CD4-positive, alpha-beta T cell (primary cell): Measurements from ENCODE around the gene GRK5. TPM values are rescaled to one million over a fixed set of nuclear protein-coding genes. Genes with fewer than 3 reads are reported as not detected.
A peak's percentile ranks its signal among the peaks of the same experiment; 100 is the strongest.

Source experiments
- ATAC-seq: fragments of 200-7000 bp; cut with Tn5 transposase; one replicate; pipeline ENCODE4 v1.10.0; 2022; ENCODE audit warnings: mild to moderate bottlenecking; ENCODE audit not compliant: poor library complexity
- CTCF ChIA-PET: fragments of 350-600 bp; sonication (Branson Sonifier 250); formaldehyde crosslinking; loops from one replicate; lab custom pipeline; 2021; ENCODE audit warnings: antibody characterized with exemption, inconsistent platforms; lab: Charles Lee
- POLR2A ChIA-PET: fragments of 350-600 bp; sonication (Branson Sonifier 250); formaldehyde crosslinking; loops from one replicate; lab custom pipeline; 2021; ENCODE audit warnings: antibody characterized with exemption, inconsistent platforms; lab: Charles Lee
- DNase-seq, 14 experiments: peaks; one replicate each; pipeline ENCODE4 v3.0.0-alpha.2; 2013 to 2020; ENCODE audit warnings: mixed read lengths in 2 of 14
- H3K27ac ChIP-seq, 2 donors: one replicate each; pipeline versions ENCODE4 v1.5.1 to v1.7.0; 2013; ENCODE audit warnings: low read length in 2 of 2, low read depth in 1 of 2, mild to moderate bottlenecking in 1 of 2
- H3K27me3 ChIP-seq, 2 experiments: 1 replicate in 1 of 2; 2 replicates in 1 of 2; pipeline versions ENCODE4 v1.6.1 to v1.7.0; 2013; ENCODE audit warnings: low read length in 2 of 2, control low read depth in 1 of 2, mild to moderate bottlenecking in 1 of 2, moderate library complexity in 1 of 2; ENCODE audit not compliant: insufficient read depth in 2 of 2, control insufficient read depth in 1 of 2
- H3K36me3 ChIP-seq: one replicate; pipeline ENCODE4 v1.6.1; 2013; ENCODE audit warnings: low read length, control low read depth; ENCODE audit not compliant: insufficient read depth
- H3K4me1 ChIP-seq: one replicate; pipeline ENCODE4 v1.6.1; 2013; ENCODE audit warnings: low read length, control low read depth; ENCODE audit not compliant: insufficient read depth
- H3K4me3 ChIP-seq: one replicate; pipeline ENCODE4 v1.5.1; 2013; ENCODE audit warnings: mild to moderate bottlenecking, low read length, moderate library complexity
- H3K9me3 ChIP-seq, 2 experiments: 1 replicate in 1 of 2; 2 replicates in 1 of 2; pipeline versions ENCODE4 v1.6.1 to v1.7.0; 2013; ENCODE audit warnings: low read length in 2 of 2, mild to moderate bottlenecking in 2 of 2, control low read depth in 1 of 2, moderate library complexity in 1 of 2; ENCODE audit not compliant: control insufficient read depth in 1 of 2, insufficient read depth in 1 of 2
- H3K27ac Mint-ChIP-seq: one replicate; pipeline ENCODE4 v1.8.0; 2020; ENCODE audit warnings: mixed read lengths
- H3K27me3 Mint-ChIP-seq: one replicate; pipeline ENCODE4 v1.8.0; 2021; ENCODE audit warnings: mixed read lengths
- H3K36me3 Mint-ChIP-seq: one replicate; pipeline ENCODE4 v1.8.0; 2021; ENCODE audit warnings: low read depth, mixed read lengths
- H3K4me1 Mint-ChIP-seq: one replicate; pipeline ENCODE4 v1.8.0; 2021; ENCODE audit warnings: low read depth, mixed read lengths
- H3K4me3 Mint-ChIP-seq: one replicate; pipeline ENCODE4 v1.8.0; 2020; ENCODE audit warnings: mild to moderate bottlenecking, mixed read lengths
- H3K9me3 Mint-ChIP-seq: one replicate; pipeline ENCODE4 v1.8.0; 2020; ENCODE audit warnings: mixed read lengths
- CTCF ChIP-seq: fragments of 200-600 bp; IDR thresholded peaks from one replicate; pipeline ENCODE4 v1.8.0; 2022; ENCODE audit warnings: antibody characterized with exemption, mild to moderate bottlenecking
- intact Hi-C, 2 experiments: fragments of 100-400 bp; cut with DNase I in 1 of 2; cut with micrococcal nuclease in 1 of 2; formaldehyde crosslinking; loops; one replicate each; pipeline versions ENCODE4 v1.15.1 to v1.9.0; 2023 to 2025; cut with DNase I, micrococcal nuclease
- total RNA-seq, 174 experiments: library from RNA in 2 of 174; stranded (reverse) in 2 of 174; gene quantifications; one replicate each; pipeline ENCODE4 v1.2.3 and lab custom pipeline; 2021 to 2026

Gene GRK5
- total RNA-seq, 2 experiments from 2014 or later: 19.2 to 20.8 TPM

DNA sequence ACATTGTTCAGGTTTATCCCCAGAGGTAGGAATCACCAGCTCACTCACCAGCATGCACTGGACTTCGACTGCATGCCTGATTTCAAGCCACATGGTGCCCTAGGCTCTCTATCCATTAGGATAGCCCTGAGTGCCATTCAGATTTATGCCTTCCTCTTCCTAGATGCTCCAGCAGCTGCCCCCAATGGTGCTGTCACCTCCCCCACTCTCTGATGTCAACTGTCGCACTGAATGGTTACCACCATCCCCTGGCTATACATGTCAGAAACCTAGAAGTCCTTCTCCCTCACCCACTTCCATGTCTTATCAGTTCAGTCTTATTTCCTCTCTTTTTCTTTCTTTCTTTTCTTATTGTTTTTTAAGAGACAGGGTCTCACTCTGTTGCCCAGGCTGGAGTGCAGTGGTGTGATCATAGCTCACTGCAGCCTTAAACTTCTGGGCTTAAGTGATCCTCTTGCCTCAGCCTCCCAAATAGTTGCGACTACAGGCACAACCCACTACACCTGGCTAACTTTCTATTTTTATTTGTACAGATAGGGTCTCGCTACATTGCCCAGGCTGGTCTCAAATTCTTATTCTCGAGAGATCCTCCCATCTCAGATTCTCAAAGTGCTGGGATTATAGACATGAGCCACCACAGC is 44.8 kb upstream of the GRK5 start:
- H3K4me1 Mint-ChIP-seq: peaks cover 45% of the 10 kb centered on the region
- Histone ChIP-seq H3K4me3 (no peak overlapping the region), H3K9me3 (no peaks in the 10 kb centered on the region), H3K27ac (no peak overlapping the region), H3K27me3 (no peaks in the 10 kb centered on the region), H3K4me1 (peaks cover 24% of the 10 kb centered on the region), H3K36me3 (peaks cover 24% of the 10 kb centered on the region)
- H3K27me3 Mint-ChIP-seq: no peaks in the 10 kb centered on the region
- ChIA-PET POLR2A (no interaction called here), CTCF (no interaction called here)
- no peaks in the 10 kb centered on the region for H3K9me3 Mint-ChIP-seq
- intact Hi-C loops: loop anchor here (10.0 kb wide), 1 partner anchor 408 kb away; the partner anchor contains the start of gene CACUL1 (in 2 of the 2)
- H3K36me3 Mint-ChIP-seq: peaks cover 63% of the 10 kb centered on the region
- DNase-seq (no peak), ATAC-seq (no peak)
- no peak overlapping the region for H3K27ac Mint-ChIP-seq
- peak overlapping the region; percentile 54 for H3K4me3 Mint-ChIP-seq
- TF ChIP-seq CTCF: no peak

GRCh38 chr10:119165171-119166117 is 41.9 kb upstream of the GRK5 start, which contains the start of gene SFXN4:
Gene SFXN4 (minus strand): TSS chr10:119165714. CDS start chr10:119165647, 67 bp downstream.
- DNase-seq: peak; percentile 59 to 91 (median 74)
- ChIA-PET CTCF (interaction anchor here (1.6 kb wide), 1 partner anchor 41 kb away, joined by 6 read pairs; no protein-coding TSS in a partner anchor), POLR2A (interaction anchor here (0.9 to 1.6 kb wide), 14 partner anchors 9 to 707 kb away, joined by 3 to 10 read pairs (median 5); partner anchors contain the start of genes DENND10, EIF3A, GRK5 and MCMBP)
- H3K4me1 ChIP-seq: peaks cover 24% of the 10 kb centered on the region
- no peak for TF ChIP-seq CTCF
- H3K27me3 Mint-ChIP-seq: no peaks in the 10 kb centered on the region
- H3K36me3 Mint-ChIP-seq: peaks cover 66% of the 10 kb centered on the region
- intact Hi-C loops: loop anchor here (1.0 to 10.0 kb wide), 6 partner anchors 13 to 707 kb away; partner anchors contain the start of genes CACUL1 (in 2 of the 2), DENND10 (in 1 of the 2), EIF3A (in 1 of the 2) and GRK5 (in 1 of the 2)
- H3K27me3 ChIP-seq: no peaks in the 10 kb centered on the region
- peaks cover 49% of the 10 kb centered on the region for H3K4me1 Mint-ChIP-seq
- H3K27ac Mint-ChIP-seq: peak within 1 kb of the TSS; percentile 90
- peak within 1 kb of the TSS; percentile 50 to 75 for H3K27ac ChIP-seq
- no peaks in the 10 kb centered on the region for H3K9me3 Mint-ChIP-seq
- peak within 1 kb of the TSS; percentile 94 for H3K4me3 Mint-ChIP-seq
- H3K4me3 ChIP-seq: peak within 1 kb of the TSS; percentile 92
- H3K9me3 ChIP-seq: no peaks in the 10 kb centered on the region
- ATAC-seq: peak; percentile 94
- peaks cover 31% of the 10 kb centered on the region for H3K36me3 ChIP-seq

GRCh38 chr10:119166118-119166500 is 41.3 kb upstream of the GRK5 start:
- Mint-ChIP-seq H3K36me3 (peaks cover 64% of the 10 kb centered on the region), H3K27me3 (no peaks in the 10 kb centered on the region), H3K4me1 (peaks cover 49% of the 10 kb centered on the region), H3K9me3 (no peaks in the 10 kb centered on the region), H3K4me3 (peak overlapping the region; percentile 94), H3K27ac (peak overlapping the region; percentile 90)
- Histone ChIP-seq H3K4me3 (peak overlapping the region; percentile 92), H3K4me1 (peaks cover 24% of the 10 kb centered on the region), H3K9me3 (no peaks in the 10 kb centered on the region), H3K27me3 (no peaks in the 10 kb centered on the region), H3K36me3 (peaks cover 34% of the 10 kb centered on the region), H3K27ac (peak overlapping the region; percentile 47 to 75)
- ChIA-PET POLR2A (interaction anchor here (1.0 to 1.6 kb wide), 5 partner anchors 13 to 351 kb away, joined by 3 to 7 read pairs (median 3); partner anchors contain the start of gene GRK5), CTCF (interaction anchor here (1.6 kb wide), 1 partner anchor 40 kb away, joined by 6 read pairs; no protein-coding TSS in a partner anchor)
- intact Hi-C loops: loop anchor here (5.0 to 10.0 kb wide), 2 partner anchors 411 to 706 kb away; partner anchors contain the start of genes CACUL1 (in 2 of the 2) and MCMBP (in 1 of the 2)
- no peak for TF ChIP-seq CTCF
- ATAC-seq: peak; percentile 19
- no peak for DNase-seq
